ENCODE measurements around the gene AIF1. TPM values are rescaled to one million over a fixed set of nuclear protein-coding genes. Genes with fewer than 3 reads are reported as not detected.
A peak's percentile ranks its signal among the peaks of the same experiment; 100 is the strongest.

Gene AIF1
- total RNA-seq, 2 donors from 2014 or later = 8.3 to 27.3 TPM

GRCh38 chr6:31621320-31621939, 6.4 kb downstream of the AIF1 start:
- Histone ChIP-seq H3K4me3 (peak overlapping the region; percentile 63 to 81), H3K27me3 (no peaks in the 10 kb centered on the region), H3K4me1 (peaks cover 0 to 18% of the 10 kb centered on the region in 2 donors), H3K9me3 (no peaks in the 10 kb centered on the region), H3K27ac (peak overlapping the region; percentile 93 to 99), H3K36me3 (peaks cover 32% of the 10 kb centered on the region)
- no peak for DNase-seq (ENCODE audit: low spot score)
- TF ChIP-seq, protein P1, sequence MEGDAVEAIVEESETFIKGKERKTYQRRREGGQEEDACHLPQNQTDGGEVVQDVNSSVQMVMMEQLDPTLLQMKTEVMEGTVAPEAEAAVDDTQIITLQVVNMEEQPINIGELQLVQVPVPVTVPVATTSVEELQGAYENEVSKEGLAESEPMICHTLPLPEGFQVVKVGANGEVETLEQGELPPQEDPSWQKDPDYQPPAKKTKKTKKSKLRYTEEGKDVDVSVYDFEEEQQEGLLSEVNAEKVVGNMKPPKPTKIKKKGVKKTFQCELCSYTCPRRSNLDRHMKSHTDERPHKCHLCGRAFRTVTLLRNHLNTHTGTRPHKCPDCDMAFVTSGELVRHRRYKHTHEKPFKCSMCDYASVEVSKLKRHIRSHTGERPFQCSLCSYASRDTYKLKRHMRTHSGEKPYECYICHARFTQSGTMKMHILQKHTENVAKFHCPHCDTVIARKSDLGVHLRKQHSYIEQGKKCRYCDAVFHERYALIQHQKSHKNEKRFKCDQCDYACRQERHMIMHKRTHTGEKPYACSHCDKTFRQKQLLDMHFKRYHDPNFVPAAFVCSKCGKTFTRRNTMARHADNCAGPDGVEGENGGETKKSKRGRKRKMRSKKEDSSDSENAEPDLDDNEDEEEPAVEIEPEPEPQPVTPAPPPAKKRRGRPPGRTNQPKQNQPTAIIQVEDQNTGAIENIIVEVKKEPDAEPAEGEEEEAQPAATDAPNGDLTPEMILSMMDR (IDR thresholded peaks at IDR 0.05) = no peak

GRCh38 chr6:31621991-31622390, 7.0 kb downstream of the AIF1 start:
- Histone ChIP-seq H3K36me3 (peaks cover 38% of the 10 kb centered on the region), H3K27me3 (no peaks in the 10 kb centered on the region), H3K27ac (peak overlapping the region; percentile 93 to 99), H3K4me3 (peak overlapping the region in 1 of 2 donors; percentile 81), H3K9me3 (no peaks in the 10 kb centered on the region), H3K4me1 (peaks cover 0 to 18% of the 10 kb centered on the region in 2 donors)
- TF ChIP-seq, protein P1 (IDR thresholded peaks at IDR 0.05) = no peak
- DNase-seq (ENCODE audit: low spot score) = no peak

DNA sequence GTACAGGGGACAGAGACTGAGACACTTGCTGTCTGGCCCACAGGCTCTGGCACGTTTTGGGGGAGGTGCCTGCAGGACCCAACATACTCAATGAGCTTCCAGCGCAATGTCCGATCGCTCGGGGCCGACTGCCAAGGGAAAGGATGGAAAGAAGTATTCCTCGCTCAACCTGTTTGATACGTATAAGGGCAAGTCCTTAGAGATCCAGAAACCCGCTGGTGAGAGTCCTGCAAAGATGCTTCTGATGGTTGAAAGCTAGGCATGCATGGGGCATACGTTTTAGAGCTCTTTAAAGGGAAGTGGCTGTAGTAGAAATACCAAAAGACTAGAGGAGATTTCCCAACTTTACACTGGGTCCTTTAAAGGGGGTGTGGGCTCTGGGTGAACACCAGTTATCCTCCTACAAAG, 7.7 kb downstream of the AIF1 start:
- no peaks in the 10 kb centered on the region for H3K9me3 ChIP-seq
- TF ChIP-seq, protein P1 (IDR thresholded peaks at IDR 0.05) = no peak
- H3K4me1 ChIP-seq = peaks cover 0 to 18% of the 10 kb centered on the region in 2 donors
- no peak for DNase-seq (ENCODE audit: low spot score)
- H3K27me3 ChIP-seq = no peaks in the 10 kb centered on the region
- H3K4me3 ChIP-seq = no peak overlapping the region
- H3K36me3 ChIP-seq = peaks cover 45% of the 10 kb centered on the region
- H3K27ac ChIP-seq = no peak overlapping the region

DNA sequence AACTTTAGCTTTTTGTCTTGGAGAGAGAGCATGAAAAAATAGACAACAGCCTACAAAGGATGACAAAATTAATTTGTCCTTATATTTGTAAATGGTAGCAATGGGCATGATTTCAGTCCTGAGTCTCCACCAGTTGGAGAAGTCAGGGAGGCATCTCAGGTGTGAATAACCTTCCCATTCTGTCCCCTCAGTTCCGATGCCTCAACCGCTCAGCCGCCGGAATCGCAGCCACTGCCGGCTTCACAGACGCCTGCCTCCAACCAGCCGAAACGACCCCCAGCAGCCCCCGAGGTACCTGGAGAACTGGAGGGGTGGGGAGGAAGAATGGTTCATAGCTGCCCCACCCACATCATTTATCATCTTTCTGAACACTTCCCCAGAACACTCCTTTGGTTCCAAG, 9.0 kb downstream of the AIF1 start:
- peaks cover 0 to 18% of the 10 kb centered on the region in 2 donors for H3K4me1 ChIP-seq
- no peak for DNase-seq (ENCODE audit: low spot score)
- TF ChIP-seq, protein P1 (IDR thresholded peaks at IDR 0.05) = no peak
- H3K27ac ChIP-seq = no peak overlapping the region
- H3K36me3 ChIP-seq = peaks cover 59% of the 10 kb centered on the region
- no peak overlapping the region for H3K4me3 ChIP-seq
- no peaks in the 10 kb centered on the region for H3K27me3 ChIP-seq
- H3K9me3 ChIP-seq = no peaks in the 10 kb centered on the region

DNA sequence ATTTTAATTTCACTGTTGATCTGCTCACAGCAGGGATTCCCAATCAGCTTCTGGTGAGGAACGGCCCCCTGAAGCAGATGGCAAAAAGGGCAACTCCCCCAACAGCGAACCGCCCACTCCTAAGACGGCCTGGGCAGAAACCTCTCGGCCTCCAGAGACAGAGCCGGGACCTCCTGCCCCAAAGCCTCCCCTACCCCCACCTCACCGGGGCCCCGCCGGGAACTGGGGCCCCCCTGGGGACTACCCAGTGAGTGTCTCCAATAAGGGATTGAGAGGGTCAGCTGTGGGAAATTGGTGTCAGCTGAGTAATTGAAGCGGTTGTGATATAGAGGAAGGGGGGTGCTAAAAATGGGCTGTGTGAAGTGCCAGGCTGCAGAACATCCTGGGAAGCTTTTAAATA, 11.9 kb downstream of the AIF1 start:
- Histone ChIP-seq H3K27me3 (no peaks in the 10 kb centered on the region), H3K9me3 (no peaks in the 10 kb centered on the region), H3K4me1 (peaks cover 0 to 10% of the 10 kb centered on the region in 2 donors), H3K36me3 (peaks cover 88% of the 10 kb centered on the region), H3K4me3 (no peak overlapping the region), H3K27ac (no peak overlapping the region)
- TF ChIP-seq, protein P1 (IDR thresholded peaks at IDR 0.05) = no peak
- no peak for DNase-seq (ENCODE audit: low spot score)

Measured in right atrium auricular region (tissue), 2 donors.